ENCODE measurements around the gene SEMA5A.

DNA sequence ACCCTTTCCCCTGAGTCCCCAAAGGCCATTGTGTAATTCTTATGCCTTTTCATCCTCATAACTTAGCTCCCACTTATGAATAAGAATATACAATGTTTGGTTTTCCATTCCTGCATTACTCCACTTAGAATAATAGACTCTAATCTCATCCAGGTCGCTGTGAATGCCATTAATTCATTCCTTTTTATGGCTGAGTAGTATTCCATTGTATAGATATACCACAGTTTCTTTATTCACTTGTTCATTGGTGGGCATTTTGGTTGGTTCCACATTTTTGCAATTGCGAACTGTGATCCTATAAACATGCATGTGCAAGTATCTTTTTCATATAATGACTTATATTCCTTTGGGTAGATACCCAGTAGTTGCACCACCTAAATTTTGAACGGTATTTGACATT is 101.5 kb downstream of the SEMA5A start:
- TF ChIP-seq CTCF (optimal IDR thresholded peaks at IDR 0.05 in 1 of 3, IDR thresholded peaks at IDR 0.05 in 1 of 3, conservative IDR thresholded peaks at IDR 0.05 in 1 of 3; ENCODE audit: extremely low read depth in 1 of 3, insufficient read depth in 2 of 3, low read length in 3 of 3) = no peak
- TF ChIP-seq EZH2 (IDR thresholded peaks at IDR 0.05; ENCODE audit: low read length) = no peak

Data from keratinocyte (primary cell).